ENCODE measurements around the gene SBNO2.

SBNO2 gene

DNA sequence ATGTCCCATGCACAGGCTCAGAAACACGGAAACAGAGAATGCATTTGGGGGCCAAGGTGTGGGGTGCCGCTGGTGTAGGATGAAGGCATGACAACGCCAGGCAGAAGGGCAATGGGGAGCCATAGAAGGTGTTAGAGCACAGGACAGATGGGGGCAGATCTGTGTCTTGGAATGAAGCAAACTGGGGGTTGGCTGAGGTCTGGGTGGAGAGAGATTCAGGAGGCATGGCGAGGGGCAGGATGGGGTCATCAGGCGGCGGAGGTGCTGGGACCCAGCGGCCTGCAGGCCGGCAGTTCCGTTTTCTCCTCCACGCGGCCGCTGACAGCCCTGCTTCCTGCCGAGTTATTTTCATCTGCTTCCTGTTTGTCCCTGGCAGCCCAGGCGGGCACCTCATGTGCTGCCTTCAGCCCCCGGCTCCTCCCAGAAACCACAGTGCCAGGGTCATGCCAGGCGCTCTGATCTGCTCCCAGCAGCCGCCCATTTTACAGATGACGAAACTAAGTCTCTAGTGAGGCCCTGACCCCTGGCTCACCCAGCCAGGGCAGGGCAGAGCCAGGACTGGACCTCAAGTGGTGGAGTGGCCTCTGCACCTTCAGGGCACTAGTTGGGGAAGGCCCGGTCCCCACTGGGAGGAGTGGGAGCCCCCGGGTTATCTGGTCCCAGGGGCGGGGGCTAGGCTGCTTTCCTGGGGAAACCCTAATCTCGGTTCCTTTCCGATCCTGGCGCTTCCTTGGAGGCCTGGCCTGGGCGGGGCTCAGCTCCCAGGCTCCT, 104.9 kb downstream of the SBNO2 start:
- no peak for DNase-seq

DNA sequence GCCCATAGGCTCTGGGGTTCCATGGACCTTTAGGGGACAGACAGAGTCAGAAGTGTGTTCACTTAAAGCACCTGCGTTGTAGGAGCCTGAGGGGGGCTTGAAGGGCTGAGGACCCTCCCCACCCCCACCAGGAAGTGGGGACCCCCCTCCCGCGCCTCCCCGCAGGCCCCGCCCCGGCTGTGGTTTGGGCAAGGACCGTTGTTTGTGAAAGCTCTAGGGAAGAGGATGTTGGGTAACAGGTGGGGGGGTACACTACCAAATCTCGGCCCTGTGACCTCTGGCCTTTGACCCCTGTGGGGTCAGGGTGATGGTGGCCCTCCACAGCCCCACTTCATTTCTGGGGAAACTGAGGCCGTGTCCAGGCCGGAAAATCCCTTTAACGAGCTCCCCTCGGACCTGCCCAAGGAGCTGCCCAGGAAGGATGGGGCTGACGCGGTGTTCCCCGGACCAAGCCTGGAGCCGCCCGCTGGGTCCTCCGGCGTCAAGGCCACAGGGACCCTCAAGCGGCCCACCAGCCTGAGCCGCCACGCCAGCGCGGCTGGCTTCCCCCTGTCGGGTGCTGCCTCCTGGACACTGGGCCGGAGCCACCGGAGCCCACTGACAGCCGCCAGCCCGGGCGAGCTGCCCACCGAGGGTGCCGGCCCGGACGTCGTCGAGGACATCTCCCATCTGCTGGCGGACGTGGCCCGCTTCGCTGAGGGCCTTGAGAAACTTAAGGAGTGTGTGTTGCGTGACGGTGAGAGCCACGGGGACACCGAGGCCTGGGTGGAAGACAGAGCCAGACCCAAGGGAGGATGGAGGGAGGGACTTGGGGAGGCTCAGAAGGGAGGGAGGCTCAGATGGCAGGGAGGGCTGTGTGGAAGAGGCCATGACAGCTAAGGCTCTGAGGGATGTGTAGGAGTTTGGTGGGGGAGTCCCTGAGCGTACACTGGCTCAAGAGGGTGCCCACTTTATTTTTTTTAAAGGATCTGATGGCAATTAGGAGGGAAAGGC, 105.8 kb downstream of the SBNO2 start:
- no peak for DNase-seq

DNA sequence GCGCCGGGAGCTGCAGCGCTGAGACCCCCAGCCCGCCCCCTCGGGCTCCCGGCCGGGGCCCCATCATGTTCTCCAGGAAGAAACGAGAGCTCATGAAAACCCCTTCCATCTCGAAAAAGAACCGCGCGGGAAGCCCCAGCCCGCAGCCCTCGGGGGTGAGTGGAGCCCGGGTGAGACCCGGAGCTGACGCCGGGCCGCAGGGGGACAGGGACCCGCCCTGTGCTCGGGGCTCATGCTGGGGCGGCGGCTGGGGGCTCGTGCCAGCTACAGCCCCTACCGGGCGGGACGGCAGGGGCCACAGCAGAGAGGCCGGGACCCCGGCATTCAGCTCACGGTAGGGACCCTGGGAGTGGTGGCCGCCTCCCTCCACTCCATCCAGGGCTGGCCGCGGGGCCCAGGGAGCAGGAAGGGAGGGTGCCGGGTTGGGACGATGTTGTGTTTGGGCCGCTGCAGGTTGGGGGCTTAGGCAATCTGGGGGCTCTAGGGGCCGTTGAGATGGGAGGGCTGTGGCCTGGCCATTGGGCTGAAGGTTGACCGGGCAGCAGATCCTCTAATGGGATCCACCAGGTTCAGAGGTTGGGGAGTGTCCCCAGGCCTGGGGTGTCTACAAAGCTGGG, 106.6 kb downstream of the SBNO2 start:
- DNase-seq: no peak

DNA sequence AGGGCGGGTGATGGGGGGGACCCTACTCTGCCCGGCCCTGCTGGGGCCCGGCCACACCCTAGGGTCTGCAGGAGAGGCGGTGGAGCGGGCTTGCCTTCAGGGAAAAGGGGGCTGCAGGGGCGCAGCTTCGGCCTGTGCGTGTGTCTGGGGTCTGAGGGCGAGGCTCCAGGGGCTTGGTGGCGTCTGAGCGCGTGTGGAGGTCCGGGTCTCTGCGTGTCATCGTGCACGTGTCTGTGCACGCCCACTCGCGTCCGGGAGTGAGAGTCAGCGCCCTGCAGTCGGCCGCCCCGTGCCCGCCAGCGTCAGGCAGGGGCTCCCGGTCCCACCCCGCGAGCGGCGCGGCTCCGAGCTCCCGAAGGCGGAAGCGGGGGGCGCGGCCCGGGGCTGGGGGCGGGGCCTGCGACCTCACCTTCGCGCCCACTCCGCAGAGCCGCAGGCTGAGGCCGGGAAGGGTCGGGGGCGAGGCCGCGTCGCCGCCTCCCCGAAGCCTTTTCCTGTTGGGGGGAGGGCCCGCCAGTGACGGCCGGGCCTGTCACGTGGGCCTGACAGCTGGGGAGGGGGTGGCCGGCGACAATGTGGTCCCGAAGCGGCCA, 107.2 kb downstream of the SBNO2 start, which contains the start of gene ARHGAP45:
Gene ARHGAP45, plus strand, starts transcription at position 420 of the 593 bp plus-strand sequence. CDS start 239 bp downstream, outside the sequence.
- no peak for DNase-seq

DNA sequence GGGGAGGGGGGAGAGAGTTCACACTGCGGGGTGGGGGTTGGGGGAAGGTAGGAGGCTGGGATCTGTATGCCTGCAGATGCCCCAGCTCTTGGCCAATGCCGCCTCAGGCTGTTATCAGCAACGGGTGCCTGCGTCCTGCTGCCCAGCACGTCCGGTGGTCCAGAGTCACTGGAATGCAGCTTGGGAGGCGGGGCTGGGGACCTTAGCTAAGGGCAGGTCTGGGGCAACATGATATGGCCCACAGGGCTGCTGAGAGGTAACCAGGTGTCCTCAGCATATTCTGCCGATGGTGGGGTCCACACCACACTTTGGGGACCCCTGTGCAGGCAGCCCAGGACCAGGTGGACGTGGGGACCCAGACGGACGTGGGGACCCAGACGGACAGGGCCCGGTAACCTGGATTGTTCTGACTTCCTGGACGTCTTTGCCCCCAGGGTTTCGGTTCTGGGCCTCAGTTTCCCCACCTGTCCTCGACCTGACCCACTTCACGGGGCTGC, 107.8 kb downstream of the SBNO2 start:
- DNase-seq: no peak

DNA sequence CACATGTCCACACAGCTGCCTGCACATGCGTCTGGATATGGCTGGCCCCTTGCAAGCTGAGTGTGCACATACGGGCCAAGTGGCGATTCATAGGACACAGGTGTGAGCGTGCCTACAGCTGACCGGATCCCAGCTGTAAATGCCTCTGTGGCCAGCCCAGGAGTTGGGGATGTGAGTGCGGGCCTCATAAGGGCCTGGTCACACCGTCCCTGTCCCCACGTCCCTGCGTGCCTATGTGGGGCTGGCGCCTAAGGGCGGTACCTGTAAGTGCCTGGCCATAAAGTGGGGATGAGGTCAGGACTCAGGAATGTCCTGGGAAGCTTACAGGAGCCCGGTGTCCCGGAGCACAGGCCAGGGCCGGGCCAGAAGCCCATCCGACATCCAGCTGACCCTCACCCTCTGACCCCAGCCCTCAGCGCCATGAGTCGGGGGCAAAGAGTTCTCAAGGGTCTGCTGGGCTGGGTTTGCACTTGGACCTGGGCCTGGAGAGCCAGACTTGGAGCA, 108.4 kb downstream of the SBNO2 start:
- DNase-seq: no peak

DNA sequence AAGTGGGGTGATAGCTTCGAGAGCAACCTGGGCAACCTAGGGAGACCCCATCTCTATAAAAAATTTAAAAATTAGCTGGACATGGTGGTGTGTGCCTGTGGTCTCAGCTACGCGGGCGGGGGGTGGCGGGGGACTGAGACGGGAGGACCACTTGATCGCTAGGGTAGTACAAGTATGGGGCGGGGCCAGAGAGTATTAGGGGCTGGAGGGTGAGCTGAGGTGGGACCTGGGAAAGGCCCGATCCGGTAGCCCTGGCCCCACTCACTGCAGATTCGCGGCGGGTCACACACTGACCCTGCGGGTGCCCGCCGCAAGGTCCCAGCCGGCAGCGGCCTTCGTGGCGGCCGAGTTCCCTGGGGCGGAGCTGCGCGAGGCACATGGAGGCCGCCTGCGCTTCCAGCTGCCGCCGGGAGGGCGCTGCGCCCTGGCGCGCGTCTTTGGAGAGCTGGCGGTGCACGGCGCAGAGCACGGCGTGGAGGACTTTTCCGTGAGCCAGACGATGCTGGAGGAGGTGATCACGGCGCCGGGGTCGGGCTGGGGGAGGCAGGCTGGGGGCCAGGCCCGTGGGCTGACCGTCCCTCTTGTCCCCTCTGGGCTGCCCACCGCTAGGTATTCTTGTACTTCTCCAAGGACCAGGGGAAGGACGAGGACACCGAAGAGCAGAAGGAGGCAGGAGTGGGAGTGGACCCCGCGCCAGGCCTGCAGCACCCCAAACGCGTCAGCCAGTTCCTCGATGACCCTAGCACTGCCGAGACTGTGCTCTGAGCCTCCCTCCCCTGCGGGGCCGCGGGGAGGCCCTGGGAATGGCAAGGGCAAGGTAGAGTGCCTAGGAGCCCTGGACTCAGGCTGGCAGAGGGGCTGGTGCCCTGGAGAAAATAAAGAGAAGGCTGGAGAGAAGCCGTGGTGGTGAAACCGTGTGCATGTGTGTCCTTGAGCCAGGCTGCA, 109.1 kb downstream of the SBNO2 start:
- no peak for DNase-seq

DNA sequence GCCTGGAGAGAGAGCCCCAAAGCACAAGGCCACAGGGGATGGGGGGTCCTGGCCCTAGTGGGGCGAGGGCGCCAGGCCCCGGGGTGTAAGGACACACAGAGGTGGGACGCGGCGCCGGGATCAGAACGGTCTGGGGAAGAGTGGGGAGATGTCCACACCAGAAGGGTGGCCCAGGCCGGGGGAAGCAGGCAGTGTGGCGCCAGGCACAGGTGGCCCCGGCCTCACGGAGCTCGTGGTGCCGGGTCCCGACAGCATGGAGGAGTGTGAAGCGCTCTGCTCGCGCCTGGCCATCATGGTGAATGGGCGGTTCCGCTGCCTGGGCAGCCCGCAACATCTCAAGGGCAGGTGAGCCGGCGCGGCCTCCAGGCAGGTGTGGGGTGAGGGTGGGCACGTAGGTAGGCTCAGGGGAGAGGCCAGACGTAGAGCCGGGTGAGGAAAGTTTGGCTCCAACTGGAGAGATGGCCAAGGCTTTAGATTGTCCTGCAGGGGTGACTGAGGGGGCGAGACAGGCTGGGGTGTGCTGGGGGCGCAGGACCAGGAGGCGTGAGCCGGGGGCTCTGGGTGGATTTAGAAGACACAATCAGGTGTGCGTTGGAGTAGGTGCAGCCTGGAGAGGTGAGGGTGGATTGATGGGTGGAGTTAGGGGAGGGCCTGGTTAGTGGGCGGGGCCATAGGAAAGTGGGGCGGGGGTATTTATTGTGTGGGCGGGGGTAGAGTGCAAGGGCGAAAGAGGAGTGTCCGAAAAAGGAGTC, 110.0 kb downstream of the SBNO2 start:
- DNase-seq: no peak

DNA sequence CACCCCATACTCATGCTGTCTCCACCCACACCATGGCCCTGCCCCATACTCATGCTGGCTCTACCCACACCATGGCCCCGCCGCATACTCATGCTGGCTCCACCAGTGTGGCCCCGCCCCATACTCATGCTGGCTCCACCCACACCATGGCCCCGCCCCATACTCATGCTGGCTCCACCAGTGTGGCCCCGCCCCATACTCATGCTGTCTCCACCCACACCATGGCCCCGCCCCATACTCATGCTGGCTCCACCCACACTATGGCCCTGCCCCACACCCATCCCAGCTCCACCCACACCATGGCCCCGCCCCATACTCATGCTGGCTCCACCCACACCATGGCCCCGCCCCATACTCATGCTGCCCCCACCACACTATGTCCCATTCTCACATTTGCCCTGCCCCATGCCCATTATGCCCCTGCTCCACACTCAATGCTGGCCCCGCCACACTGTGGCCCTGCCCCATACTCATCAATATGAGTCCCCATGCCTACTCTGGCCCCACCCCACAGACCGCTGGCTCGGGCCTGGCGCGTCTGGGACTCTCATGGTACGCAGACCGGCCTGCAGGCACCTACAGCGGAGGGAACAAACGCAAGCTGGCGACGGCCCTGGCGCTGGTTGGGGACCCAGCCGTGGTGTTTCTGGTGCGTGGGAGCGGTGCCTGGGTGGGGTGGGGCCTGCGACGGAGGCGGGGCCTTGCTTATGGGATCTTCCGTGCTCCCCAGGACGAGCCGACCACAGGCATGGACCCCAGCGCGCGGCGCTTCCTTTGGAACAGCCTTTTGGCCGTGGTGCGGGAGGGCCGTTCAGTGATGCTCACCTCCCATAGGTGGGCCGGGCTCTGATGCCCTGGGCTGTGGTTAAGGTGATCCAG, 110.8 kb downstream of the SBNO2 start:
- no peak for DNase-seq

DNA sequence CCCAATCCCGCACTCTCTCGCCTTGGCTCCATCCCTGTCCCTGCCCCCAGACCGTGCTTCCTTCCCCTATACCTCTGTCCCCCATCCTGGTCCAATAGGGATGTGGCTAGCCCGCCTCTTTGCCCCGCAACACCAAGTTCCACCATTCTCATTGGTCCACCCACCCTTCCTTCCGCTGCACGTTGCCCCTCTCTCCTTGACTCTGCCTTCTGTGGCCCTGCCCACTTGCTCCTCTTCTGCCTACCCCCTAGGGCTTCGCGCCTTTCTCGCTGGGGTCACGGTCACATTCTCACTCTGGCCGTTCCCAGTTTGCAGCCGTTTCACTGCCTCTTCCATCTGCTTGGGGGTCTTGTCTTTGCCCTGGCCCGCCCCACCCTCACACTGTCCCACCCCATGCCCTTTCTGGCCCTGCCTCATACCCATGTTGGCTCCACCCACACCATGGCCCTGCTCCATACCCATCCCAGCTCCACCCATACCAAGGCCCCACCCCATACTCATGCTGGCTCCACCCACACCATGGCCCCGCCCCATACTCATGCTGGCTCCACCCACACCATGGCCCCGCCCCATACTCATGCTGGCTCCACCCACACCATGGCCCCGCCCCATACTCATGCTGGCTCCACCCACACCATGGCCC, 111.6 kb downstream of the SBNO2 start:
- DNase-seq: no peak

DNA sequence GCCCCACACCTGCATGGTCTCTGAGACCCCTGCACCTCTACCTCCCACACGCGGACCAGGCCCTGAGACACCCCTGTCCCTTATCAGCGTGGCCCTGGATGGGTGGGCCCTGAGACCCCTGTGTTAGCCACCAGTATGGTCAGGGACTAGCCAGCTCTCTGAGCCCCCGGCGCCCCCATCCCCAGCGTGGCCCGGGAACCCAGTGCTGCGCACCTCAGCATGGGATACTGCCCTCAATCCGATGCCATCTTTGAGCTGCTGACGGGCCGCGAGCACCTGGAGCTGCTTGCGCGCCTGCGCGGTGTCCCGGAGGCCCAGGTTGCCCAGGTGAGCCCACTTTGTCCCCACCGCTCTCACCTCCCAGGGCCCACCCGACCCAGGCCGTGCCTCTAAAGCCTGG, 112.1 kb downstream of the SBNO2 start:
- no peak for DNase-seq

DNA sequence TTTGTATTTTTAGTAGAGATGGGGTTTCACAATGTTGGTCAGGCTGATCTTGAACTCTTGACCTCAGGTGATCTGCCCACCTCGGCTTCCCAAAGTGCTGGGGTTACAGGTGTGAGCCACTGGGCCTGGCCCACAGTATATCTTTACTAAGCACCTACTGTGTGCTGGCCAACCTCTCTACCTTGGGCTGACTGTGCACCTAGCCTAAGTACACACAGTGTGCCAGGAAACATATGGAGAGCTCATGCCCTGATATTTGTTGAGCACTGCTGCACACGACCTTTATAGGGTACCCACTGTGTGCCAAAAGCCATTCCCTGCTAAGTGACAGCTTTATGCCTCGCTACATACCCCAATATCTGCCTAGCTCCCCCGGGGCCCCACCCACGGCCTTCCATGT, 113.4 kb downstream of the SBNO2 start:
- no peak for DNase-seq

DNA sequence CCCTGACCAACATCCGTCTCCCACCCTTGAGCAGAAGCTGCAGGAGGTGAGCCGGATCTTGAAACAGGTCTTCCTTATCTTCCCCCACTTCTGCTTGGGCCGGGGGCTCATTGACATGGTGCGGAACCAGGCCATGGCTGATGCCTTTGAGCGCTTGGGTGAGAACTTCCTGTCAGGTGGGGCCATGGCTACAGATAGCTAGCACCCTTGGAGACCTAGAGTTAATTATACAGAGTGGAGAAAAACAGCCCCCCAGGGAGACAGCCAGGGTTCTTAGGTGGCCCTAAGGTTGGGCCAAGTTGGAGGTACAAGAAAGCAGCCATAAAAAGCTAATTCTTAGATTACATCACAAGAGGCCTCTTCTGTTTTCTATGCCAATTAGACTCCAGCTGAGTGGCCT, 116.0 kb downstream of the SBNO2 start:
- no peak for DNase-seq

All from NCI-H526 treated with DMSO at 0.1 percent for 48 hours (cell line).